GM23338 (cell line): ENCODE measurements around the gene NFKB1. TPM values are rescaled to one million over a fixed set of nuclear protein-coding genes. Genes with fewer than 3 reads are reported as not detected.

ENCODE experiments used
- ATAC-seq: fragments of 200-7000 bp; cut with Tn5 transposase; 3 replicates; pipeline ENCODE4 v1.9.1; 2020
- DNase-seq: peaks from one replicate; pipeline ENCODE4 v3.0.0-alpha.2; 2015; ENCODE audit warnings: low spot score
- H2AFZ ChIP-seq: fragments of 200-600 bp; sonication (generic); 2 replicates; pipeline ENCODE4 v1.8.0; 2016; ENCODE audit warnings: antibody characterized with exemption, mild to moderate bottlenecking, moderate library complexity
- H3F3A ChIP-seq: fragments of 200-600 bp; sonication (generic); replicated peaks from 2 replicates; pipeline ENCODE4 v1.8.0; 2017; ENCODE audit warnings: antibody characterized with exemption, mixed run types, low read depth
- H3K27ac ChIP-seq: fragments of 200-600 bp; sonication (generic); 2 replicates; pipeline ENCODE4 v1.6.1; 2016; ENCODE audit warnings: low read depth
- H3K27me3 ChIP-seq: fragments of 200-600 bp; sonication (generic); 2 replicates; pipeline ENCODE4 v1.8.0; 2016; ENCODE audit warnings: mild to moderate bottlenecking, mixed run types, moderate library complexity; ENCODE audit not compliant: insufficient read depth
- H3K36me3 ChIP-seq: fragments of 200-600 bp; sonication (generic); 2 replicates; pipeline ENCODE4 v1.8.0; 2016; ENCODE audit warnings: mild to moderate bottlenecking; ENCODE audit not compliant: insufficient read depth
- H3K4me1 ChIP-seq: fragments of 200-600 bp; sonication (generic); 2 replicates; pipeline ENCODE4 v1.8.0; 2016; ENCODE audit warnings: mild to moderate bottlenecking, moderate library complexity; ENCODE audit not compliant: insufficient read depth
- H3K4me2 ChIP-seq: fragments of 200-600 bp; sonication (generic); 2 replicates; pipeline ENCODE4 v1.7.1; 2017; ENCODE audit warnings: mixed run types
- H3K4me3 ChIP-seq: fragments of 200-600 bp; sonication (generic); 2 replicates; pipeline ENCODE4 v1.6.1; 2016; ENCODE audit warnings: mixed run types
- H3K79me2 ChIP-seq: fragments of 200-600 bp; sonication (generic); replicated peaks from 2 replicates; pipeline ENCODE4 v1.8.0; 2017; ENCODE audit warnings: mild to moderate bottlenecking; ENCODE audit not compliant: insufficient read depth
- H3K9me2 ChIP-seq: fragments of 200-600 bp; sonication (generic); 2 replicates; pipeline ENCODE4 v1.8.0; 2017; ENCODE audit not compliant: insufficient read depth
- H4K20me1 ChIP-seq: fragments of 200-600 bp; sonication (generic); replicated peaks from 2 replicates; pipeline ENCODE4 v1.8.0; 2017; ENCODE audit warnings: mild to moderate bottlenecking; ENCODE audit not compliant: insufficient read depth
- H3K27ac Mint-ChIP-seq: 2 replicates; pipeline ENCODE4 v1.8.0; 2020; ENCODE audit warnings: inconsistent platforms, mild to moderate bottlenecking, moderate library complexity, mixed read lengths
- H3K27me3 Mint-ChIP-seq: 3 replicates; pipeline ENCODE4 v1.8.0; 2022; ENCODE audit warnings: low read depth, mild to moderate bottlenecking, moderate library complexity, mixed read lengths, inconsistent platforms; ENCODE audit not compliant: insufficient read depth, poor library complexity
- H3K36me3 Mint-ChIP-seq: 3 replicates; pipeline ENCODE4 v1.8.0; 2021; ENCODE audit warnings: low read depth, mild to moderate bottlenecking, inconsistent platforms, moderate library complexity, mixed read lengths
- H3K4me1 Mint-ChIP-seq: 3 replicates; pipeline ENCODE4 v1.8.0; 2020; ENCODE audit warnings: mild to moderate bottlenecking, inconsistent platforms, mixed read lengths
- H3K4me3 Mint-ChIP-seq: 3 replicates; pipeline ENCODE4 v1.8.0; 2021; ENCODE audit warnings: moderate library complexity, mild to moderate bottlenecking, inconsistent platforms, mixed read lengths
- H3K9me3 Mint-ChIP-seq: 3 replicates; pipeline ENCODE4 v1.8.0; 2020; ENCODE audit warnings: moderate library complexity, mild to moderate bottlenecking, inconsistent platforms, mixed read lengths
- CREB1 ChIP-seq: fragments of 250-450 bp; sonication (Bioruptor Pico); IDR thresholded peaks from 2 replicates; pipeline ENCODE4 v1.5.0; 2020; ENCODE audit warnings: low read depth, mild to moderate bottlenecking, moderate library complexity
- EZH2 ChIP-seq: fragments of 200-600 bp; sonication (generic); IDR thresholded peaks from one replicate; pipeline ENCODE4 v1.8.0; 2017; ENCODE audit warnings: antibody characterized with exemption, mild to moderate bottlenecking, low read depth; ENCODE audit not compliant: unreplicated experiment
- EZH2phosphoT487 ChIP-seq: fragments of 200-600 bp; sonication (generic); IDR thresholded peaks from one replicate; pipeline ENCODE4 v1.8.1; 2018; ENCODE audit warnings: antibody characterized with exemption; ENCODE audit not compliant: unreplicated experiment
- NANOG ChIP-seq: IDR thresholded peaks from 2 replicates; pipeline ENCODE4 v1.6.1; 2016; ENCODE audit warnings: antibody characterized with exemption, borderline replicate concordance
- POLR2AphosphoS5 ChIP-seq: IDR thresholded peaks from 2 replicates; pipeline ENCODE4 v1.6.1; 2016; ENCODE audit warnings: antibody characterized with exemption, low read depth
- REST ChIP-seq: IDR thresholded peaks from one replicate; pipeline ENCODE4 v1.6.1; 2018; ENCODE audit warnings: antibody characterized with exemption; ENCODE audit not compliant: unreplicated experiment
- STAT1 ChIP-seq: IDR thresholded peaks from one replicate; pipeline ENCODE4 v1.6.1; 2016; ENCODE audit warnings: antibody characterized with exemption; ENCODE audit not compliant: unreplicated experiment
- ZNF114 ChIP-seq: fragments of 250-450 bp; sonication (Bioruptor Pico); IDR thresholded peaks from 2 replicates; pipeline ENCODE4 v1.5.0; 2020; ENCODE audit warnings: mild to moderate bottlenecking, moderate library complexity
- ZNF331 ChIP-seq: fragments of 250-450 bp; sonication (Bioruptor Pico); IDR thresholded peaks from 2 replicates; pipeline ENCODE4 v1.5.0; 2020; ENCODE audit warnings: low read depth, mild to moderate bottlenecking, moderate library complexity
- ZNF462 ChIP-seq: fragments of 250-450 bp; sonication (Bioruptor Pico); IDR thresholded peaks from 2 replicates; pipeline ENCODE4 v1.5.0; 2020; ENCODE audit warnings: mild to moderate bottlenecking, moderate library complexity
- polyA plus RNA-seq: library from polyadenylated mRNA; unstranded; fragments of >200 nt; fragmentation: Nextera tagmentation; extraction: Ambion mirVana; gene quantifications from 2 replicates; pipeline ENCODE4 v1.2.1, GENCODE V29; 2016
- total RNA-seq: library from RNA; depleted of rRNA; stranded (reverse); fragments of >200 nt; shearing (Covaris generic); gene quantifications from 2 replicates; pipeline ENCODE4 v1.2.3, GENCODE V29; 2014

Gene NFKB1
- total and polyA plus RNA-seq, 2 experiments from 2014 or later: 0.82 to 4.6 TPM

GRCh38 chr4:102501447-102501696 lies 213 bp downstream of the NFKB1 start (continued):
- TF ChIP-seq CREB1 (CRISPR knock-in tag) (no peak), EZH2phosphoT487 (no peak), ZNF114 (CRISPR knock-in tag) (no peak), POLR2AphosphoS5 (no peak), EZH2 (no peak), STAT1 (no peak), NANOG (no peak), REST (no peak)

GRCh38 chr4:102502543-102502818 lies 1.3 kb downstream of the NFKB1 start:
- Mint-ChIP-seq H3K27ac (no peak overlapping the region), H3K36me3 (no peaks in the 10 kb centered on the region; the same call in 2 of the 3 replicates), H3K9me3 (no peaks in the 10 kb centered on the region; the same call in 2 of the 3 replicates), H3K27me3 (peaks cover 8% of the 10 kb centered on the region), H3K4me1 (peaks cover 4% of the 10 kb centered on the region; the same call in 1 of the 3 replicates), H3K4me3 (peak overlapping the region; percentile 89)
- no peaks in the 10 kb centered on the region for H3K9me2 ChIP-seq
- peaks cover 24% of the 10 kb centered on the region for H3K27me3 ChIP-seq
- peaks cover 6% of the 10 kb centered on the region; the same call in 1 of the 2 replicates for H3K4me1 ChIP-seq
- H4K20me1 ChIP-seq: no peaks in the 10 kb centered on the region
- peak overlapping the region; percentile 92 for H3K4me3 ChIP-seq
- no peaks in the 10 kb centered on the region for H3K36me3 ChIP-seq
- ATAC-seq: no peak
- peak overlapping the region; percentile 95 for H3K4me2 ChIP-seq
- no peak overlapping the region for H3K27ac ChIP-seq
- no peak for TF ChIP-seq ZNF462 (CRISPR knock-in tag)
- TF ChIP-seq EZH2: no peak
- TF ChIP-seq ZNF331 (CRISPR knock-in tag): no peak
- no peaks in the 10 kb centered on the region for H3F3A ChIP-seq
- peak overlapping the region; percentile 99; the same call in 1 of the 2 replicates for H2AFZ ChIP-seq
- H3K79me2 ChIP-seq: no peaks in the 10 kb centered on the region
- no peak for DNase-seq
